GF-D8 (cell line): Measurements from ENCODE around the gene PSMG3.
"Not testable (repeated sequence)": the region's sequence is repeated elsewhere in the genome, so short reads cannot be mapped to it uniquely, and the experiment has no call there.

Experiments
- DNase-seq: peaks from one replicate; lab custom pipeline; 2025; lab: John Stamatoyannopoulos, UW

PSMG3 gene

GRCh38 chr7:1596181-1597043 lies 26.6 kb upstream of the PSMG3 start:
- no peak for DNase-seq

- no peak for DNase-seq
Measured at GRCh38 chr7:1595636-1596035, 25.8 kb upstream of the PSMG3 start.

GRCh38 chr7:1595027-1595426 lies 25.2 kb upstream of the PSMG3 start:
- DNase-seq = no peak

GRCh38 chr7:1593904-1594421 lies 24.1 kb upstream of the PSMG3 start:
- no peak for DNase-seq

GRCh38 chr7:1593091-1593866 lies 23.4 kb upstream of the PSMG3 start:
- DNase-seq = no peak

GRCh38 chr7:1592299-1592871 lies 22.6 kb upstream of the PSMG3 start:
- DNase-seq = no peak

- DNase-seq = no peak
Measured at GRCh38 chr7:1591876-1592275, 22.0 kb upstream of the PSMG3 start.

GRCh38 chr7:1591396-1591795 lies 21.6 kb upstream of the PSMG3 start:
- no peak for DNase-seq

GRCh38 chr7:1590887-1591286 lies 21.1 kb upstream of the PSMG3 start:
- no peak for DNase-seq

GRCh38 chr7:1590476-1590875 lies 20.6 kb upstream of the PSMG3 start:
- DNase-seq = no peak

- DNase-seq = no peak
Measured at GRCh38 chr7:1588978-1589377, 19.1 kb upstream of the PSMG3 start.

- no peak for DNase-seq
Measured at GRCh38 chr7:1587738-1588137, 17.9 kb upstream of the PSMG3 start.

GRCh38 chr7:1586827-1587705 lies 17.2 kb upstream of the PSMG3 start:
- DNase-seq = no peak

GRCh38 chr7:1586126-1586826 lies 16.4 kb upstream of the PSMG3 start:
- no peak for DNase-seq

- no peak for DNase-seq
Measured at GRCh38 chr7:1585142-1585981, 15.5 kb upstream of the PSMG3 start.

GRCh38 chr7:1584700-1585099 lies 14.9 kb upstream of the PSMG3 start:
- no peak for DNase-seq

- not testable (repeated sequence) for DNase-seq
Measured at GRCh38 chr7:1583241-1583930, 13.6 kb upstream of the PSMG3 start.

GRCh38 chr7:1580422-1581030 lies 10.7 kb upstream of the PSMG3 start:
- no peak for DNase-seq
